ENCODE results near the gene PRICKLE1. TPM values are rescaled to one million over a fixed set of nuclear protein-coding genes. Genes with fewer than 3 reads are reported as not detected.
"Not testable (repeated sequence)": the region's sequence is repeated elsewhere in the genome, so short reads cannot be mapped to it uniquely, and the experiment has no call there.

Gene PRICKLE1
- total RNA-seq, 1 donor from 2014 or later, result 53.5 TPM

DNA sequence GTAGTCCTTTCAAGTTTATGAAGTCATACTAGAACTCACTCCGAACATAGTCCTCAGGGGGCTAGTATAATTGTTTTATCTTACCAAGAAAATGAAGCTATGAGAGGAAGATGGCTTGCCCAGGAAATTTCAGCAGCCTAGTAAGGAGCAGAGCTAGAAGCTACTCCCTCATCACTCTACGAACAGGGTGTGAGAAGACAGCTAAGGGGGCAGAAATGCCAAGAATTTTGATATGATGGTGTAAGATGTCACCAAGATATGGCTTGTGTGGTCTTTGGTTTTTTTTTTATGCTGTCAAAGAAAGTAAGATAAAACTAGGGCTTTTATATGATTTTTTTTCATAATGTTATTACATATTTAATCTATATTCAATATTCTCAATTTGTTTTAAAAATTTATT is 47.6 kb downstream of the PRICKLE1 start:
- no peak for DNase-seq (ENCODE audit: low spot score, unreplicated experiment)
- Mint-ChIP-seq H3K36me3 (ENCODE audit: insufficient read depth) (peaks cover 12% of the 10 kb centered on the region), H3K4me1 (ENCODE audit: low read depth) (peaks cover 4% of the 10 kb centered on the region), H3K27me3 (no peaks in the 10 kb centered on the region), H3K4me3 (ENCODE audit: low read depth) (no peak overlapping the region), H3K9me3 (ENCODE audit: low read depth) (no peaks in the 10 kb centered on the region), H3K27ac (no peak overlapping the region)
- TF ChIP-seq, protein P1, sequence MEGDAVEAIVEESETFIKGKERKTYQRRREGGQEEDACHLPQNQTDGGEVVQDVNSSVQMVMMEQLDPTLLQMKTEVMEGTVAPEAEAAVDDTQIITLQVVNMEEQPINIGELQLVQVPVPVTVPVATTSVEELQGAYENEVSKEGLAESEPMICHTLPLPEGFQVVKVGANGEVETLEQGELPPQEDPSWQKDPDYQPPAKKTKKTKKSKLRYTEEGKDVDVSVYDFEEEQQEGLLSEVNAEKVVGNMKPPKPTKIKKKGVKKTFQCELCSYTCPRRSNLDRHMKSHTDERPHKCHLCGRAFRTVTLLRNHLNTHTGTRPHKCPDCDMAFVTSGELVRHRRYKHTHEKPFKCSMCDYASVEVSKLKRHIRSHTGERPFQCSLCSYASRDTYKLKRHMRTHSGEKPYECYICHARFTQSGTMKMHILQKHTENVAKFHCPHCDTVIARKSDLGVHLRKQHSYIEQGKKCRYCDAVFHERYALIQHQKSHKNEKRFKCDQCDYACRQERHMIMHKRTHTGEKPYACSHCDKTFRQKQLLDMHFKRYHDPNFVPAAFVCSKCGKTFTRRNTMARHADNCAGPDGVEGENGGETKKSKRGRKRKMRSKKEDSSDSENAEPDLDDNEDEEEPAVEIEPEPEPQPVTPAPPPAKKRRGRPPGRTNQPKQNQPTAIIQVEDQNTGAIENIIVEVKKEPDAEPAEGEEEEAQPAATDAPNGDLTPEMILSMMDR (IDR thresholded peaks at IDR 0.05; ENCODE audit: unreplicated experiment), result no peak

DNA sequence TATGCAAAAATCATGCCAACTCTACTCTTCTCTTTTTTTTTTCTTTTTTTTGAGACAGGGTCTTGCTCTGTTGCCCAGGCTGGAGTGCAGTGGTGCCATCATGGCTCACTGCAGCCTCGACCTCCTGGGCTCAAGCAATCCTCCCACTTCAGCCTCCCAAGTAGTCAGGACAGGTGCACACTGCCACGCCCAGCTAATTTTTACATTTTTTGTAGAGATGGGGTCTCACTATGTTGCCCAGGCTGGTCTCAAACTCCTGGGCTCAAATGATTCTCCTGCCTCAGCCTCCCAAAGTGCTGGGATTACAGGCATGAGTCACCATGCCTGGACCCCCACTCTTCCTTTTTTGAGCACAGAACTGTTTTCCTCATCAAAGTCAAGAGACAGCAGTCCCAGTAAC is 48.2 kb downstream of the PRICKLE1 start:
- not testable (repeated sequence) for H3K4me3 Mint-ChIP-seq (ENCODE audit: low read depth); H3K27me3 Mint-ChIP-seq; H3K4me1 Mint-ChIP-seq (ENCODE audit: low read depth); DNase-seq (ENCODE audit: low spot score, unreplicated experiment); H3K27ac Mint-ChIP-seq; H3K9me3 Mint-ChIP-seq (ENCODE audit: low read depth)
- H3K36me3 Mint-ChIP-seq (ENCODE audit: insufficient read depth), result peaks cover 10% of the 10 kb centered on the region

DNA sequence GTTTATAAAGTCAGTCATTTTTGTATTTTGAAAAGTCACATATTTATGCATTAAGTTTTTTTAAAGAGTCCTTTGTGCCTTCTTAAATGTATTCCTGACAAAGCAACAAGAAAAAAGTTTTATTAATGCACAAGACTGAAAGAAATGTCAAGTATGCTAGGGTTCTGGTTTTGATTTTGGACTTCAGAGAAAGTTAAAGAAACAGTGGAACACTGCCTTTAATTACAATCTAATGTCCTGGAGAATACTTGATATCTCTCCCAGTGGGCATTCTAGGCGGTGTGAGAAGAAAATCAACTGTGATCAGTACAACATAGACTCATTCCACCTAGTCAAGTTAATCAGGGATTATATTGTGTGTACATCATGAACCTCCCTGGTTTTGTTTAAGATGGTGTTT is 49.9 kb downstream of the PRICKLE1 start:
- H3K27ac Mint-ChIP-seq, result no peak overlapping the region
- peaks cover 4% of the 10 kb centered on the region for H3K36me3 Mint-ChIP-seq (ENCODE audit: insufficient read depth)
- peaks cover 4% of the 10 kb centered on the region for H3K4me1 Mint-ChIP-seq (ENCODE audit: low read depth)
- H3K4me3 Mint-ChIP-seq (ENCODE audit: low read depth), result no peak overlapping the region
- DNase-seq (ENCODE audit: low spot score, unreplicated experiment), result no peak
- TF ChIP-seq, protein P1 (IDR thresholded peaks at IDR 0.05; ENCODE audit: unreplicated experiment), result no peak
- no peaks in the 10 kb centered on the region for H3K9me3 Mint-ChIP-seq (ENCODE audit: low read depth)
- H3K27me3 Mint-ChIP-seq, result no peaks in the 10 kb centered on the region

DNA sequence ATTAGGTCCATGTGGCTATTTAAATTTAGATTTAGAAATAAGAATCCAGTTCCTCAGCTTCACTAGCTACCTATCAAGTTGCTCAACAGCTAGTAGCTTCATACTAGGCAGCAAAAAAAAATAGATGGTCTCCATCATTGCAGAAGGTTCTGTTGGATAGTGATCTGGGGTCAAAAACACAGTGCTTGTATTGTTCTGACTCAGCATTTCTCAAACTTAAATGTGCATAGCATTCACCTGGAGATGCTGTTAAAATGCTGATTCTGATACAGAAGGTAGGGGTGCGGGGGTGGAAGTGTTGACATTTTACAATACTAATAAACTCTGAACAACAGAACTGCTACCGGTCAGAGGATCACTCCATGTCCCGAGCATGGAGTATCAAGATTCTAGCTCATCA is 51.3 kb downstream of the PRICKLE1 start:
- Mint-ChIP-seq H3K4me1 (ENCODE audit: low read depth) (peaks cover 1% of the 10 kb centered on the region), H3K36me3 (ENCODE audit: insufficient read depth) (peaks cover 5% of the 10 kb centered on the region), H3K9me3 (ENCODE audit: low read depth) (no peaks in the 10 kb centered on the region), H3K27me3 (no peaks in the 10 kb centered on the region), H3K27ac (no peak overlapping the region), H3K4me3 (ENCODE audit: low read depth) (no peak overlapping the region)
- DNase-seq (ENCODE audit: low spot score, unreplicated experiment), result no peak
- TF ChIP-seq, protein P1 (IDR thresholded peaks at IDR 0.05; ENCODE audit: unreplicated experiment), result no peak

DNA sequence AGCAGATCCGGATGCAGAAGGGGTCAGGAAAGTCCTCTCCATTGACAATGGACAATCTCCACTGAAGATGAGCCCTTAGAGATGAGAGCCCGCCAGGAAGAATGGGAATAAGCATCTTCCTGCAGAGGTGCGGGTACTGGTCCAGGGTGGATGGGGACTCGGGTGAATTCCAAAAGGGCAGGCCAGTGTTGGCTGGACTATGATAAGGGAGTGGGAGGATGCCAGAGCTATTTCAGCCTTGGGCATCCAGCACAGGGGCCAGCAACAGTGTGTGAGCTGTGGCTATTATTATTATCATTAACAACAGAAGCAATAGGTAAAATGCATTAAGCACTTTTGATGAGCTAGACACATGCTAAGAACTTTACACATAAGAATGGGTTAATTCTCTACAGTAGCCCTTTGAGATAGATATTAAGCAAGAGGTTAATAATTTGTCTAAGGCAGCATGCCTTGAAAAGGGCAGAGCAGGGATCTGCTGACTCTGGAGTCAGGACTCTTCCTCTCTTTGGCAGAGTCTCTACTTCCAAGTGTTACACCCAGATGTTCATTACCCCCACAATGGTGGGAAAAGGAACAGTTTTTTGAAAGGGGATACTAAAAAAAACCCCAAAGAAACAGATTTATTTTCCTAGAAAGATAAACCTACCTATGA is 55.2 kb downstream of the PRICKLE1 start:
- Mint-ChIP-seq H3K27ac (peak overlapping the region; percentile 14), H3K27me3 (no peaks in the 10 kb centered on the region), H3K36me3 (ENCODE audit: insufficient read depth) (peaks cover 5% of the 10 kb centered on the region), H3K4me3 (ENCODE audit: low read depth) (no peak overlapping the region), H3K4me1 (ENCODE audit: low read depth) (peaks cover 1% of the 10 kb centered on the region), H3K9me3 (ENCODE audit: low read depth) (no peaks in the 10 kb centered on the region)
- TF ChIP-seq, protein P1 (IDR thresholded peaks at IDR 0.05; ENCODE audit: unreplicated experiment), result no peak
- DNase-seq (ENCODE audit: low spot score, unreplicated experiment), result no peak

DNA sequence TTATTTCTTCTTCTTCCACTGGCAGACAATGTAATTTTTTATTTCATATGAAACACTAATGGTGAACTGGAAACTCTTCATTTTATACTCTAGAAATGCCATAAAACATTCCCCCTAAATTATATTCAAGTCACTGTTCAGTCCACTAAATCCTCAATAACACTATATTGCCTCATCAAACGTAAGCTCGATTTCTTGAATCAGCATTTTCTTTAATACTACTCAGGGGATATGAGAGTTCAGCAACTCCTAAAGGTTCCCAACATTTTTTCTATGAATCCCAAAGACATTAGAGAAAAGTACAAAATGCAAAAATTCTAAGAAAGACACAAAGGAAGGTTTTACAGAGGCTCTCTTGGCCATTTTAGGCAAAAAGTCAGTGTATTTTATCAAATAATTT is 59.3 kb downstream of the PRICKLE1 start:
- TF ChIP-seq, protein P1 (IDR thresholded peaks at IDR 0.05; ENCODE audit: unreplicated experiment), result no peak
- no peaks in the 10 kb centered on the region for H3K27me3 Mint-ChIP-seq
- peaks cover 7% of the 10 kb centered on the region for H3K36me3 Mint-ChIP-seq (ENCODE audit: insufficient read depth)
- H3K4me3 Mint-ChIP-seq (ENCODE audit: low read depth), result no peak overlapping the region
- peaks cover 7% of the 10 kb centered on the region for H3K4me1 Mint-ChIP-seq (ENCODE audit: low read depth)
- no peaks in the 10 kb centered on the region for H3K9me3 Mint-ChIP-seq (ENCODE audit: low read depth)
- no peak for DNase-seq (ENCODE audit: low spot score, unreplicated experiment)
- peak overlapping the region; percentile 65 for H3K27ac Mint-ChIP-seq

All from progenitor cell of endocrine pancreas (in vitro differentiated cells).